OCI-LY1 (cell line): ENCODE results near the gene MAGI2.

ENCODE experiments used
- CTCF ChIP-seq: fragments of 200-600 bp; sonication (generic), shearing (Covaris generic); IDR thresholded peaks from 2 replicates; pipeline ENCODE4 v1.5.1; 2017; ENCODE audit warnings: mild to moderate bottlenecking, antibody characterized with exemption, low read length, moderate library complexity, mixed read lengths
- EZH2 ChIP-seq: fragments of 200-600 bp; sonication (generic), shearing (Covaris generic); IDR thresholded peaks from 2 replicates; pipeline ENCODE4 v1.8.0; 2017; ENCODE audit warnings: borderline replicate concordance, mixed run types, mild to moderate bottlenecking, antibody characterized with exemption, low read length, moderate library complexity, mixed read lengths

GRCh38 chr7:78002715-78003114 lies 1450.8 kb downstream of the MAGI2 start:
- TF ChIP-seq EZH2 (no peak), CTCF (no peak)
